ENCODE results near the gene KCNA5. TPM values are rescaled to one million over a fixed set of nuclear protein-coding genes. Genes with fewer than 3 reads are reported as not detected.

The KCNA5 gene
- total RNA-seq, 1 experiment from 2014 or later: not detected

DNA sequence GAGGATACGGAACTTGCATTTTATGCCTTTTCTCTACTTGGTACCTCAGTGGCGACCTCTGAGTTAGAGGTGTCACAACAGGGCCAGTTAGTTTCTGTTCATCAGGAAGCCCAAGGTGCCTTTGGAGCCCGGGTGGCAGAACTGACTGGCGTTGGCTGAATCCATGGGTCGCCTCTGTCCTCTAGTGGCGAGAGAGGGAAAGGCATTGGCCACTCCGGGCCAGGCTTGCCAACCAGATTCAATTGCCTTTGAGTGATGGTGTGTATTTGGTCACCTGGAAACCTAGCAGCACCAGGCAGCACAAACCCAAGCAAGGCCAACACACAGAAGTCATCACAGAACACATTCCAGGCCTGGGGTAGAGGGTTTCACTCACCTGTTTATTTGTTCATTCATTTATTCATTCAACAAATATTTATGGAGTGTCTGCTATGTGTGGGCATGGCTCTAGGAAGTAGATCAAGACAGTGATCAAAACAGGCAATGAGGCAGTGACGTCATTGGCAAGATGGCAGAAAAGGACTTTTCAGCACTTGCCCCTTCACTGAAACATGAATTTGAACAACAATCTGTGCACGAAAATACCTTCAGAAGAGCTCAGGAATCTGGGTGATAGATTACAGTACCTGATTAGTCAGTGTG lies 40.5 kb upstream of the KCNA5 start:
- H2AFZ ChIP-seq (ENCODE audit: low read length): no peak overlapping the region
- peak; percentile 52 for DNase-seq
- H3K36me3 ChIP-seq (ENCODE audit: low read depth, low read length): no peaks in the 10 kb centered on the region
- no peak overlapping the region for H3K4me2 ChIP-seq (ENCODE audit: low read length)
- no peaks in the 10 kb centered on the region for H3K79me2 ChIP-seq (ENCODE audit: low read length)
- BruUV-seq (replicated peaks): no TSS peak
- no peaks in the 10 kb centered on the region for H3K4me1 ChIP-seq (ENCODE audit: insufficient read depth, low read length)
- H3K4me3 ChIP-seq (ENCODE audit: low read length): no peak overlapping the region
- H3K9ac ChIP-seq (ENCODE audit: low read length): no peak overlapping the region
- ChIA-PET CTCF (no interaction called here), POLR2A (ENCODE audit: unreplicated experiment) (no interaction called here)
- intact Hi-C loops (cut with micrococcal nuclease): loop anchor here (2.0 kb wide), 1 partner anchor 146 kb away; no protein-coding TSS in a partner anchor
- H3K9me3 ChIP-seq (ENCODE audit: low read length): no peaks in the 10 kb centered on the region
- no peaks in the 10 kb centered on the region for H3F3A ChIP-seq (ENCODE audit: low read length, unreplicated experiment)
- no peak overlapping the region for H3K27ac ChIP-seq (ENCODE audit: low read length)
- H3K9me2 ChIP-seq (replicated peaks; ENCODE audit: low read length): no peaks in the 10 kb centered on the region
- TF ChIP-seq, protein P1, sequence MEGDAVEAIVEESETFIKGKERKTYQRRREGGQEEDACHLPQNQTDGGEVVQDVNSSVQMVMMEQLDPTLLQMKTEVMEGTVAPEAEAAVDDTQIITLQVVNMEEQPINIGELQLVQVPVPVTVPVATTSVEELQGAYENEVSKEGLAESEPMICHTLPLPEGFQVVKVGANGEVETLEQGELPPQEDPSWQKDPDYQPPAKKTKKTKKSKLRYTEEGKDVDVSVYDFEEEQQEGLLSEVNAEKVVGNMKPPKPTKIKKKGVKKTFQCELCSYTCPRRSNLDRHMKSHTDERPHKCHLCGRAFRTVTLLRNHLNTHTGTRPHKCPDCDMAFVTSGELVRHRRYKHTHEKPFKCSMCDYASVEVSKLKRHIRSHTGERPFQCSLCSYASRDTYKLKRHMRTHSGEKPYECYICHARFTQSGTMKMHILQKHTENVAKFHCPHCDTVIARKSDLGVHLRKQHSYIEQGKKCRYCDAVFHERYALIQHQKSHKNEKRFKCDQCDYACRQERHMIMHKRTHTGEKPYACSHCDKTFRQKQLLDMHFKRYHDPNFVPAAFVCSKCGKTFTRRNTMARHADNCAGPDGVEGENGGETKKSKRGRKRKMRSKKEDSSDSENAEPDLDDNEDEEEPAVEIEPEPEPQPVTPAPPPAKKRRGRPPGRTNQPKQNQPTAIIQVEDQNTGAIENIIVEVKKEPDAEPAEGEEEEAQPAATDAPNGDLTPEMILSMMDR (conservative IDR thresholded peaks at IDR 0.05; ENCODE audit: low read depth, low read length): peak; percentile 78
- TF ChIP-seq EZH2 (IDR thresholded peaks at IDR 0.05; ENCODE audit: low read length, unreplicated experiment): no peak
- no peaks in the 10 kb centered on the region for H4K20me1 ChIP-seq (ENCODE audit: low read length)
- no peaks in the 10 kb centered on the region for H3K27me3 ChIP-seq (ENCODE audit: low read length)
- peak; percentile 80 for ATAC-seq

- H3K4me3 ChIP-seq (ENCODE audit: low read length): no peak overlapping the region
- no peaks in the 10 kb centered on the region for H3K9me3 ChIP-seq (ENCODE audit: low read length)
- H3K4me2 ChIP-seq (ENCODE audit: low read length): no peak overlapping the region
- no peaks in the 10 kb centered on the region for H3K4me1 ChIP-seq (ENCODE audit: insufficient read depth, low read length)
- DNase-seq (no peak), ATAC-seq (no peak)
- BruUV-seq (replicated peaks): no TSS peak
- H3K27ac ChIP-seq (ENCODE audit: low read length): no peak overlapping the region
- POLR2A ChIA-PET (ENCODE audit: unreplicated experiment): no interaction called here
- TF ChIP-seq EZH2 (IDR thresholded peaks at IDR 0.05; ENCODE audit: low read length, unreplicated experiment): no peak
- no peak for TF ChIP-seq EZH2phosphoT487 (IDR thresholded peaks at IDR 0.05; ENCODE audit: borderline replicate concordance, low read length)
- TF ChIP-seq, protein P1 (conservative IDR thresholded peaks at IDR 0.05; ENCODE audit: low read depth, low read length): no peak
- H3K9me2 ChIP-seq (replicated peaks; ENCODE audit: low read length): no peaks in the 10 kb centered on the region
- CTCF ChIA-PET: no interaction called here
- H3K79me2 ChIP-seq (ENCODE audit: low read length): no peaks in the 10 kb centered on the region
- H3K36me3 ChIP-seq (ENCODE audit: low read depth, low read length): no peaks in the 10 kb centered on the region
- no peak overlapping the region for H2AFZ ChIP-seq (ENCODE audit: low read length)
- H4K20me1 ChIP-seq (ENCODE audit: low read length): no peaks in the 10 kb centered on the region
- intact Hi-C loops (cut with micrococcal nuclease): no loop called here
- no peak overlapping the region for H3K9ac ChIP-seq (ENCODE audit: low read length)
- no peaks in the 10 kb centered on the region for H3F3A ChIP-seq (ENCODE audit: low read length, unreplicated experiment)
- peaks cover 7% of the 10 kb centered on the region; the same call in 1 of the 2 replicates for H3K27me3 ChIP-seq (ENCODE audit: low read length)
These were observed 35.0 kb upstream of the KCNA5 start for GRCh38 chr12:5008661-5009060.

DNA sequence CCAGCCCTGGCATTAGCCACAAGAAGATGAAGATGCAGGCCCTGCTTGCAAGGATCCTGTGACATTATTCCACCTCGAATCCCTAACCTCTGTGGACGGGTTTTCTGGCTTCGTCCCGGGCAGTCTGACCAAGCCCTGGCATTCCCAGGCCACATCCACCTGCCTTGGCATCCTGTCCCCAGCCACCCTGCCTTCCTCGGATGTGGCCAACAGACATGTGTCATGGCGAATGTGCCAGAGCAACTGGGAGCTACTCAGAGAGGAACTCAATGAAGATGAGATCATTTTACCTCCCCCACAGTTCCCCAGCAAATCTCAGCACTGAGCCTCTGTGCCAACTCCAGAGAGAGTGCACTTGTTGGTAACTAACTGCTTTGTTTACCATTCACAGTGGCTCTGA lies 33.5 kb upstream of the KCNA5 start:
- no peaks in the 10 kb centered on the region for H3K4me1 ChIP-seq (ENCODE audit: insufficient read depth, low read length)
- no peaks in the 10 kb centered on the region for H3K9me2 ChIP-seq (replicated peaks; ENCODE audit: low read length)
- no peak overlapping the region for H3K9ac ChIP-seq (ENCODE audit: low read length)
- H3K27me3 ChIP-seq (ENCODE audit: low read length): peaks cover 7% of the 10 kb centered on the region; the same call in 1 of the 2 replicates
- TF ChIP-seq EZH2 (IDR thresholded peaks at IDR 0.05; ENCODE audit: low read length, unreplicated experiment): no peak
- TF ChIP-seq, protein P1 (conservative IDR thresholded peaks at IDR 0.05; ENCODE audit: low read depth, low read length): no peak
- no peak for TF ChIP-seq EZH2phosphoT487 (IDR thresholded peaks at IDR 0.05; ENCODE audit: borderline replicate concordance, low read length)
- H3K79me2 ChIP-seq (ENCODE audit: low read length): no peaks in the 10 kb centered on the region
- no peak overlapping the region for H3K4me3 ChIP-seq (ENCODE audit: low read length)
- DNase-seq: no peak
- POLR2A ChIA-PET (ENCODE audit: unreplicated experiment): no interaction called here
- no TSS peak for BruUV-seq (replicated peaks)
- no peak overlapping the region for H2AFZ ChIP-seq (ENCODE audit: low read length)
- H3K9me3 ChIP-seq (ENCODE audit: low read length): no peaks in the 10 kb centered on the region
- no peak overlapping the region for H3K4me2 ChIP-seq (ENCODE audit: low read length)
- ATAC-seq: no peak
- H3K27ac ChIP-seq (ENCODE audit: low read length): no peak overlapping the region
- CTCF ChIA-PET: no interaction called here
- no peaks in the 10 kb centered on the region for H3K36me3 ChIP-seq (ENCODE audit: low read depth, low read length)
- H3F3A ChIP-seq (ENCODE audit: low read length, unreplicated experiment): no peaks in the 10 kb centered on the region
- intact Hi-C loops (cut with micrococcal nuclease): no loop called here
- no peaks in the 10 kb centered on the region for H4K20me1 ChIP-seq (ENCODE audit: low read length)
